Measurements from ENCODE around the gene GLCCI1.
A peak's percentile ranks its signal among the peaks of the same experiment; 100 is the strongest.
"Not testable (repeated sequence)": the region's sequence is repeated elsewhere in the genome, so short reads cannot be mapped to it uniquely, and the experiment has no call there.

The GLCCI1 gene

DNA sequence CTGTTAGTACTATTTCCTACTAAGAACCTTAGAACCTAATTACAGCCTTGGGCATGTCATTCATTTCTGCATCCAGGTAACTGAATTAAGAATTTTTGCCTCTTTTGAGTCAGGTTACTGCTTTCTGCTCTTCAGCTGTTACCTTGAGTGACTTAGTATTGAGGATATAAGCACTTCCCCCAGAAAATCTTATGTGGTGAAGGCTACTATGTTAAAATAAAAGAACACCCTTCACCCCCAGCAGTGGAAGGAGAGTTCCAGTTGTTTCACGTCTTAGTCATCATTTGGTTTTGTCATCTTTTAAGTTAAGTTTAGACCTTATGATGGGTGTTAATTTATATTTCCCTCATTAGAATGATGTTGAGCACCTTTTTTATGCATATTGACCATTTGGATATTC is 82.8 kb downstream of the GLCCI1 start:
- no peak for DNase-seq (ENCODE audit: low spot score)

DNA sequence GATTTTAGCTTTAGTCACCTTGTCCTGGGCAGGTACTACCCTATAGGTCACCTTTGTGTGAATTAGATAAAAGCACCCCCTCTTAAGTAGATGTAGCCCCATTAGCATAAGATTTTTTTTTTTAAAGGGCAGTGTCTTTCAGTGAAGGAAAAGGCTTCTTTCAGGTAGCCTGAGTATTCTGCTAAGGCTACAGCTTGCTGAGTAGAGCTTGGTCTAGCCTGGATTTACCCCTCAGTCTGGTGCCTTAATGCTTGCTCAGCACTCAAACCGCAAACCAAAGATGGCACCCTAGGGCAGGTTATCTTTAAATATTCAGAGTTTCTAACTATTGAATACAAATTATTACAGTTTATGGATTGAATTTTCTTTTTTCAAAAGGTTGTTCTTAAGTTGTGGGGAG is 83.4 kb downstream of the GLCCI1 start:
- no peak for DNase-seq (ENCODE audit: low spot score)

DNA sequence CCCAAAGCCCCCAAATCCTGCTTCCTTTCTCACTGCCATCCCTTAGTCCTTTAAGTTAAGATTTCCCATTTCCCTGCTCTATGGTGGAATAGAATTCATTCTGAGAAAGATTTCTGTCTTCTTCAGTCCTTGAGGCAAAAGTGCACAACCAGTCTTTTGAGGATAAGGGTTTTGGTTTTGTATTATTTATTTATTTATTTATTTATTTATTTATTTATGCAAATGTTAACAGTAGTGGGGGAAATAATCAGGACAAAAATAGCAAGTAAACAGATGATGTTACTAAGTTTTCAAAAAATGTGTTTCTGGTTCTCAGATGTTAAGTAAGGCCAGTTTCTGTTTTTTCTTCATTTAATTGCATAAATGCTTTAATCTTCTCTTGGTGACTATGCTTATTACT is 84.2 kb downstream of the GLCCI1 start:
- no peak for DNase-seq (ENCODE audit: low spot score)

DNA sequence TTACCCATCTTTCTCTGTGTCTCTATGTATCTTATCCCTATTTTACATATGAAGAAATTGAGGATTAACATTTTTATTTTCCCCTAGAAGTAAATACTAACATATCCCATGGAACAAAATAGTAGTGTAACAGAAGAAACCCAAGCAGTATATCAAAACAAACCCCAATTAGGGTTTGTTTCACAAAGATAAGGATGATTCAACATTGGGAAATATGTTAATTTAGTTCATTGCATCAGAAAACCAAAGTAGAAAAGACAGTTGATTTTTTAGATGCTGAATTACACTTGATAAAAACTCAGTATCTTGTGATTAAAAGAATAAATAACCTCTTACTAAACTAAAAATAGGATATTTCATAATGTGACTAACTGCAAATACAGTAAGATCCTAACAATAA is 87.8 kb downstream of the GLCCI1 start:
- DNase-seq (ENCODE audit: low spot score) = no peak

DNA sequence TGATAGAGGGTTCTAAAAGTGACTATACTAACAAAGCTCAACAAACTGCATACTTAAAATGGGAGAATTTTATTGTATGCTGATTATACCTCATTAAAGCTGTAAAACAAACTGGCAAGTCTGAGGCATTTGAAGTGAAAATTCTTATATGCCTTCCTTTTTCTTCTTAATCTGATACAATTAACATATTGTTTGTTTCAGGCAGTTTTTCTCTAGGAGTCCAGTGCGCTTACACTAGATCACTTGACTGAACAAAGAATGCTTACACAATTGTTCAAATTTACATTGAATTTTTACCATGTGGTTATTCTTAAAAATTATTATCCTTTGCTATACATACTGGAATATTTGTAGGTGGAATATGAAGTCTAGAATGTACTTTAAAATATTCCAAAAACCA is 89.0 kb downstream of the GLCCI1 start:
- DNase-seq (ENCODE audit: low spot score) = no peak

DNA sequence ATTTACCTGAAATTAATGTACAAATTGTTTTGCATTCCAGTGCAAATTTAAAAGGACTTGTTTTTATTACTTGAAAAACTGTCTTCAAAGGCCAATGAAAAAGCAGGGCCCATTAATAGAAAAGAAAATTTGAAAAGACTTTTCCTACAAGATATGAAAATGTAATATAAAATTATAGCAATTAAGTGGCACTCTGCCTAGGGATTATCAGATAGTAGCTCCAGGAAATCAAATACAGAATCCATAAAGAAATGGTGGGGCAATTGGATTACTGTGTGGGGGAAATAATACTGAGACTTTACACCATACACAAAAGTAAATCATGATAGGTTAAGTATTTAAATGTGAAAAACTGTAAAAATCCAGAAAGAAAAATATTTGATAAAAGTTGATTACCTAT is 89.7 kb downstream of the GLCCI1 start:
- DNase-seq (ENCODE audit: low spot score) = no peak

DNA sequence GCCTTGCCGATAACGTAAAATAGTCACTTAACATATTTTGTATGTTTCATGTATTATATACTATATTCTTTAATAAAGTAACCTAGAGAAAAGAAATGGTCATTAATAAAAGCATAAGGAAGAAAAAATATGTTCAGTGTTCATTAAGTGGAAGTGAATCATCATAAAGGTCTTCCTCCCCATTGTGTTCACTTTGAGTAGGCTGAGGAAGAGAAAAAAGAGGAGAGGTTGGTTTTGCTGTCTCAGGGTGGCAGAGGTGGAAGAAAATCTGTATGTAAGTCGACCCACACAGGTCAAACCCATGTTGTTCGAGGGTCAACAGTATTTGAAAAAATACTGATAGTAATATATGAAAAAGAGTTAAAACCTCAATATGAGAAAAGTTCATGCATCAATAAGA is 90.3 kb downstream of the GLCCI1 start:
- no peak for DNase-seq (ENCODE audit: low spot score)

DNA sequence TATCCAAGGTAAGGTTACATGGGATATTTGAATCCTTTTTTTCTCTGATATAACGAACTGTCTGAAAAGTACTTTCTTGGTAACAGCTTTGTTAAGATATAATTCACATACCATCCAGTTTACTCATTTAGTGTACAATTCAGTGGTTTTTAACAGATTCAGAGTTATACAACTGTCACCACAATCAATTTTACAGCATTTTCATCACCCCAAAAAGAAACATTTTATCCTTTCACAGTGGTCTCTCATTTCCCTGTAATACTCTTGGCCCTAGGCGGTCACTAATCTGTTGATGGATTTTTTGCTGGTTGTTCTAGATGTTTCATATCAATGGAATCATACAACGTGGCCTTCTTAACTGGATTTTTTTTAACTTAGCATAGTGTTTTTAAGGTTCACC is 91.6 kb downstream of the GLCCI1 start:
- no peak for DNase-seq (ENCODE audit: low spot score)

DNA sequence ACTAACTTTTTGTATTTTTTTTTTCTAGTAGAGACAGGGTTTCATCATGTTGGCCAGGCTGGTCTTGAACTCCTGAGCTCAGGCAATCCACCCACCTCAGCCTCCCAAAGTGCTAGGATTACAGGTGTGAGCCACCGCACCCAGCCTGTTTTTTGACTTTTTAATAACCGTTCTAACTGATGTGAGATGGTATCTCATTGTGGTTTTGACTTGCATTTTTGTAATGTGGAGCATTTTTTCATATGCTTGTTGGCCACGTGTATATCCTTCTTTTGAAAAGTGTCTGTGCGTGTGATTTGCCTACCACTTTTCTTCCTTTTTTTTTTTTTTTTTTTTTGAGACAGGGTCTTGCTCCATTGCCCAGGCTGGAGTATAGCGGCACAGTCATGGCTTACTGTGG is 94.7 kb downstream of the GLCCI1 start:
- not testable (repeated sequence) for DNase-seq (ENCODE audit: low spot score)

DNA sequence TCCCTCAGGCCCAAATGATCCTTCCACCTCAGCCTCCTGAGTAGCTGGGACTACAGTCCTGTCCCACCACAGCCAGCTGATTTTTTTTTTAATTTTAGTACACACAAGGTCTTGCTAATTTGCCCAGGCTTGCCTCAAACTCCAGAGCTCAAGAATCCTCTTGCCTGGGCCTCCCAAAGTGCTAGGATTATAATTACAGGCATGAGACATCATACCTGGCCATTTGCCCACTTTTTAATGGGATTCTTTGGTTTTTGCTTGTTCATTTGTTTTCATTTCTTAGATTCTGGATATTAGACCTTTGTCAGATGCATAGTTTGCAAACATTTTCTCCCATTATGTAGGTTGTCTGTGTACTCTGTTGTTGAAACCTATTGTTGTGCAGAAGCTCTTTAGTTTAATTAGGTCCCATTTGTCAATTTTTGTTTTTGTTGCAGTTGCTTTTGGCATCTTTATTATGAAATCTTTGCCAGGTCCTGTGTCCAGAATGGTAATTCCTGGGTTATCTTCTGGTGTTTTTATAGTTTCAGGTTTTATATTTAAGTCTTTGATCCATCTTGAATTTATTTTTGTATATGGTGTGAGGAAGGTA is 95.2 kb downstream of the GLCCI1 start:
- DNase-seq (ENCODE audit: low spot score) = no peak

DNA sequence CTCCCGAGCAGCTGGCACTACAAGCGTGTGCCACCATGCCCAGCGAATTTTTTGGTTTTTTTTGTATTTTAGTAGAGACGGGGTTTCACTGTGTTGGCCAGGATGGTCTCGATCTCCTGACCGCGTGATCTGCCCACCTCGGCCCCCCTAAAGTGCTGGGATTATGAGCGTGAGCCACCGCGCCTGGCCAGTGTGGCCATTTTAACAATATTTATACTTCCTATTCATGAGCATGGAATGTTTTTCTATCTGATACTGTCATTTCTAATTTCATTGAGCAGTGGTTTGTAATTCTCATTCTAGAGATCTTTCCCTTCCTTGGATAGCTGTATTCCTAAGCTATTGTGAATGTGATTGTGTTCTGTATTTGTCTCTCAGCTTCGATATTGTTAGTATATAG is 96.2 kb downstream of the GLCCI1 start:
- DNase-seq (ENCODE audit: low spot score) = no peak

DNA sequence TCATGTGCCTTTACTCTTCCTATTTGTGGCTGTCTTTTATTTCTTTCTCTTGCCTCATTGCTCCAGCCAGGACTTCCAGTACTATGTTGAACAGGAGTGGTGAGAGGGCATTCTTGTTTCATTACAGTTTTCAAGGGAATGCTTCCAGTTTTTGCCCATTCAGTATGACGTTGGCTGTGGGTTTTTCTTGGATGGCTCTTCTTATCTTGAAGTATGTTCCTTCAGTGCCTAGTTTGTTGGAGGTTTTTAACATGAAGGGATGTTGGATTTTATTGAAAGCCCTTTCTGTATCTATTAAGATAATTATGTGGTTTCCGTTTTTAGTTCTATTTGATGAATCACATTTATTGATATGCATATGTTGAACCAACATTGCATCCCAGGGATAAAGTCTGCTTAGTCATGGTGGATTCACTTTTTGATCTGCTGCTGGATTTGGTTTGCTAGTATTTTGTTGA is 96.8 kb downstream of the GLCCI1 start:
- DNase-seq (ENCODE audit: low spot score) = peak; percentile 12

DNA sequence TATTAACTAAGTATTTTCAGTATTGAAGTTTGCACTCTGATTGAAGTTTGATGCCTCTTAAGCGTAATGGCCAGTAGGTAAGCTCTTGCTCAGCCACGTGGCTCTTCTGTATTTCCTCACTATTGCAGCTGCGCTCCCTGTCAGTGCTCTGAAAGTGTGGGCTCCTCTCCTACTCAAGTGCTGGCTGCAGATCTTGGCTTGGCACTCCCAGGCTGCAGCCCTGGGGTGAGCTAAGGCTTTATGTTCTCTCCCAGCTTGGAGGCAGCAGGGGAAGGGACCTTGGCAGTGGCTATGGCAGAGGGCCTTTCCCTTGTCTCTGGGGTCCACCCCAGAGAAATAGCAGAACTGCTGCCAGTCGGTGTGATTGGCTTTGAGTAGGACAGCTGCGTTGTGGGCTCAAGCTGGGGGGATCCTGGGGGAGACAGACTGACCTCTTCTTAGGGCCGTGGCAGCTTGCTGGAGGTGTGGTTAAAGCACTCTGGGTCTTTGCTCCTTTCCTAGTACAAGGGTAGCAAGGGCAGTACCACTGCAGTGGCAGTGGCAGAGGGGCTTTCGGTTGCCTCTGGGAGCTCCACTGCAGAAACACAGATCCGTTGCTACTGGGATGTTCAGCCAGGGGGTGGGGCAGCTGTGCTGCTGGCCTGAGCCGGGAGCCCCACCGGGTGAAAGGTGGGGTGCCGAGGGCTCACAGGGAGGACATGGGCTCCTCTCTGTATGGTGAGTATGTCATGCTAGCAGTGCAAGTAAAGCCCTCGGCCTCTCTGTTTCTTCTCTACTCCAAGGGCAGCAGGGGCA is 100.5 kb downstream of the GLCCI1 start:
- DNase-seq (ENCODE audit: low spot score) = no peak

DNA sequence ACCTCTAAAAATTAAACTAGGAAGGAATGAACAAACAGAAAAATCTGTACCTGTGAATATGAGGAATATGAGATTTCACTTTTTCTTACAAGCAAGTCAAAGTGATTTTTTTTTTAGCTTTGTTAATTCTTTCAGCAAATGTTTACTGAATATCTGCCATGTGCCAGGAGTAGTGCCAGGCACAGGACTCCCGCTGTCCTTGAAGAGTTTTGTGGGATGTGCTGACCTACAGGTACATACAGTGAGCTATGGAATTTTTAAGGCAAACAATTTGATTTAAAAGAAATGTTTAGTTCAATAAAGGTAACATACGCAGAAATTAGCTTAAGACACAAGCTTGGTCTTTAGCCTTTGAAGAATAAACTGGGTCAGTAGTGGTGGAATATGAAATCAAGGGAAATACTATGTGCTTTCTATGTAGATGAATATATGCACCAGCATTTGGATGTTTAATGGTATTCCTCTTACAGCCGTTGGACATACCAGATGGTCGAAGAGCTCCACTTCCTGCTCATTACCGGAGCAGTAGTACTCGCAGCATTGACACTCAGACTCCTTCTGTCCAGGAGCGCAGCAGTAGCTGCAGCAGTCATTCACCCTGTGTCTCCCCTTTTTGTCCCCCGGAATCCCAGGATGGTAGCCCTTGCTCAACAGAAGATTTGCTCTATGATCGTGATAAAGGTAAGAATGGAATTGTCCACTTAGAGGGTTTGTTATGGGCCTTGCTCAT is 102.0 kb downstream of the GLCCI1 start:
- no peak for DNase-seq (ENCODE audit: low spot score)

DNA sequence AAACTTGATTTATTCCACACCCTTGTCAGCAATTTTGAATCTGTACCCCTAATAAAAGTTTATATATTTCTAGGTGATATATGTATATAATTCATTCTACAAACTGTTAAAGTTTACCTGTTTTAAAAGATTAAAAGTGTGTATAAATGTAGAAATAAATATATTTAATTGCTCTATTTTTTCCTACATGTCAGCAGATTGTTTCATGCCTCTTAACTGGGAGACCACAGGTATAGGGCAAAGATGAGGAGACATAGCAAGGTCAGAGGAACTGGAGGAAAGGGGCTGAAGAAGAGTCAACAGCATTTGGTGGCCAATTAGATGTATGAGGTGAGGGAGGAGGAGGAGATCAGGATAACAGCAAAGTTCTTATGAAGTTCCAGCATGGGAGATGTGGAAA is 109.8 kb downstream of the GLCCI1 start:
- no peak for DNase-seq (ENCODE audit: low spot score)

DNA sequence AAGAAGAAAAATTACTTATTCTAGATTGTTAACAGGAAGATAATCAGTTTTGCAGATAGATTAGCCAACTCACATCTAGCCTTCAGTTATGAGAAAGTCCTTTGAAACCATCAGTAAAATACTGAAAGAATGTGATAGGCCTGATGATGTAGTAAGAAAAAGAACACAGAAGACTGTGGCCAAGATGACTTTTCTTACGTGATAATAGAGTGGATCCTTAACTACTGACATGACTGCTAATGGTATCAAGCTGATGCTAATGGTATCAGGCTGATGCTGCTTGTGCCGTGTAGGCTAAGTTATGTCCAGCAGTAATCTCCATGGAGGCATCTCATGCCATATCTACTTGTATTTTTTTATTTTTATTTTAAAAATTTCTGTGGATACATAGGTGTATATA is 114.2 kb downstream of the GLCCI1 start:
- DNase-seq (ENCODE audit: low spot score) = no peak

DNA sequence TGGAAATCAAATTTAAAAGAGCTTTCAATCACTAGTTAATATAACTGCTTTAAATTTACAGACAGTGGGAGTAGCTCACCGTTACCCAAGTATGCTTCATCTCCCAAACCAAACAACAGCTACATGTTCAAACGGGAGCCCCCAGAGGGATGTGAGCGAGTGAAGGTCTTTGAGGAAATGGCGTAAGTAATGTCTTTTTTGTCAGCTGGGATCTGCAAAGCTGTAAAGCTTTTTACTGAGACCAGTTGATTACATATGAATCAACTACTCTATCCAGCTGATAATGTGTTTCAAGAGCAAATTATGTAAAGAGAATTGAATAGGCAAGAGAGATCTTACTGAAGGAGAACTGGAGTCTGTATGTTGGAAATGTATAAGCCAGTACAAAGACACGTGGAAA is 116.2 kb downstream of the GLCCI1 start:
- no peak for DNase-seq (ENCODE audit: low spot score)

DNA sequence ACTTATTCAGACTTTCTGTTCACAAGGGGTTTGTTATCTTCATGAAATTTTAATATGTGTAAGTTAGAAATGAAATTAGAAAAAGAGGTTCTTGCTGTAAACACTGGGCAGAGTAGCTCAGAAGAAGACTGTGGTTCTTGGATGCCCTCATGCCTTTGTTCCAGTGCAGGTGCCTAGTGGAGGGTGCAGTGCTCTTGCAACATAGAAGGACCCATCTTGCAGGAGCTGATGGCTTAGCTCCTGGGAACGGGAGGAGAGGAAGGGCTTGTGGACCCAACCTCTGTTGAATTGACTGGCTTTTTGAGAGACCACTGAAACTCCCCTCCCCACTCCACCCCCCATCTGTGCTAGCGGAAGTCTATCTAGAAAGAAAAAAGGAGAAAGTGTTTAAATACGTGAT is 116.8 kb downstream of the GLCCI1 start:
- no peak for DNase-seq (ENCODE audit: low spot score)

DNA sequence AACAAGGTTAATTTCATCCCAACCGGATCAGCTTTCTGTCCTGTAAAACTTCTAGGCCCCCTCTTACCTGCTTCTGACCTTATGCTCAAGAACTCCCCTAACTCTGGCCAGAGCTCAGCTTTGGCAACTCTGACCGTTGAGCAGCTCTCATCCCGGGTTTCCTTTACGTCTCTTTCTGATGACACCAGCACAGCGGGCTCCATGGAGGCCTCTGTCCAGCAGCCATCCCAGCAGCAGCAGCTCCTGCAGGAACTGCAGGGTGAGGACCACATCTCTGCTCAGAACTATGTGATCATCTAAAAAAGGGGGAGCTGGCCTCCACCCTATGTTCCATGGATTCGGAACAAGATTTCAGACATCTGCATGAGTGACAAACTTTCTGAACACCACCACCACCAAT is 117.6 kb downstream of the GLCCI1 start:
- DNase-seq (ENCODE audit: low spot score) = no peak

DNA sequence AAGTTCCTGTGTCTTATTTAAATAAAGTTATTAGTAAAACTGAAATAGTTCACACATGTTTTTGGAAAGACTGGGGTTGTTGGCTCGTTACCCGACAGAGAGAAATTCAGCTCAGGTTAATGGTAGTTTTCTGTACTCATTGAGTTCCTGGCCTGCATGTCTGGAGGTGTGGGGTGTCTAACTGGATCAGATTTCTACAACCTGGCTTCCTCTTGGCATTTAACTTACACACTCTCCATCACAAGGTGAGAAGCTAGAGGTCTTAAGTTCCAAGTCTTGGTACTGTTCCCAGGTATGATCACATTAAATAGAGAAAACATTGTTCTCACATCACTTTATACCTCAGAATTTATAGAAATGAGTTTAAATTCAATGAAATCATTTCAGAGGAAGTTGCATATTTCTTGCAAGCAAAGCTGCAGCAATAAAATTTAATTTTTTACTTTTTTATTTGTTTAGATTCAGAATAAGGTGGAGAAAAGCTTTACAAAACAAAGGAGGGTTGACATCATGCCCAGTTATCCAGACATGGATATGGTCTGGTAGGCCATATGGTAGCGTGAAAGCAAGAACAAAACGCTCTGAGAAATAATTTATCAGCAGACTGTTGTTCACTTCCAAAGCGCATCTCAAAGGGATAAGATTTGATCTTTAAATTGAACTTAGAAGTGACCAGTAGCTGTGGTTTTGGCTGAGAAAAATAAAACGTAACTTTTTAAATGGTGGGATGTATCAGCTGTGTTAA is 120.6 kb downstream of the GLCCI1 start:
- no peak for DNase-seq (ENCODE audit: low spot score)

DNA sequence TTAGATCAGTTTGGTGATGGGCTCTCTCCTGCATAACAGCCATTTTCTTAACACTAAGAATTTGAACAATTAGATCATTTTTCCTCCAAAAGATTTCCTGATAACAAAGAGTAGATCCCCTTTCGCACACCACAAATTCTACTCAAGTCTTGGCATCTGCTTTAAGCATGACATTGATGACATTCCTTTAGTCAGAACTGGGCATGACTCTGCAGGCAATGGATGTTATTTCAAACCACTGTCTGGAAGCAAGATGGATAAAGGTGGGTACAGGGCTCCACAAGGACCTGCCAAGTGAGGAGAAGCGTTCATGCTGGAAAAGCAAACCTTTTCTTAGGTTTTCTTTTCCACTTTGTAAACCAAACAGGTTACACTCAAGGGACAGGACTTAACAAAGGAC is 123.5 kb downstream of the GLCCI1 start:
- no peak for DNase-seq (ENCODE audit: low spot score)

Measured in AG08395 (cell line).